SU-DHL-6 (cell line): ENCODE measurements around the gene DNAH12.

Experiments
- H2AFZ ChIP-seq: fragments of 200-600 bp; sonication (generic); 2 replicates; pipeline ENCODE4 v1.6.1; 2014; ENCODE audit warnings: low read depth, mild to moderate bottlenecking, moderate library complexity, mixed read lengths, antibody characterized with exemption, low read length; ENCODE audit not compliant: severe bottlenecking
- H3F3A ChIP-seq: fragments of 200-600 bp; shearing (Covaris generic); 2 replicates; pipeline ENCODE4 v1.6.0; 2016; ENCODE audit warnings: antibody characterized with exemption, mild to moderate bottlenecking; ENCODE audit not compliant: insufficient read depth
- H3K27ac ChIP-seq: fragments of 200-600 bp; sonication (generic); 2 replicates; pipeline ENCODE4 v1.5.1; 2016; ENCODE audit warnings: low read depth, mild to moderate bottlenecking, low read length, moderate library complexity, mixed read lengths
- H3K27me3 ChIP-seq: fragments of 200-600 bp; sonication (generic), shearing (Covaris generic); 2 replicates; pipeline ENCODE4 v1.6.0; 2014; ENCODE audit warnings: mild to moderate bottlenecking, low read length
- H3K36me3 ChIP-seq: fragments of 200-600 bp; sonication (generic); 2 replicates; pipeline ENCODE4 v1.6.1; 2014; ENCODE audit warnings: mild to moderate bottlenecking, low read length, mixed read lengths
- H3K4me2 ChIP-seq: fragments of 300-600, 200-600 bp; shearing (Covaris generic), sonication (generic); 2 replicates; pipeline ENCODE4 v1.6.0; 2014; ENCODE audit warnings: low read length, low read depth, mild to moderate bottlenecking; ENCODE audit not compliant: poor library complexity, severe bottlenecking
- H3K4me3 ChIP-seq: fragments of 200-600 bp; sonication (generic); 2 replicates; pipeline ENCODE4 v1.5.1; 2014; ENCODE audit warnings: antibody characterized with exemption, low read length, mild to moderate bottlenecking, mixed read lengths; ENCODE audit not compliant: insufficient read depth, poor library complexity, severe bottlenecking
- H3K79me2 ChIP-seq: fragments of 200-600 bp; sonication (generic); 2 replicates; pipeline ENCODE4 v1.6.1; 2014; ENCODE audit warnings: mild to moderate bottlenecking, low read length, moderate library complexity; ENCODE audit not compliant: insufficient read depth
- H3K9ac ChIP-seq: fragments of 200-600 bp; sonication (generic); 2 replicates; pipeline ENCODE4 v1.7.0; 2014; ENCODE audit warnings: mild to moderate bottlenecking, low read length
- H3K9me2 ChIP-seq: fragments of 200-600 bp; sonication (generic); replicated peaks from 2 replicates; pipeline ENCODE4 v1.6.1; 2014; ENCODE audit warnings: low read length; ENCODE audit not compliant: insufficient read depth
- H3K9me3 ChIP-seq: fragments of 200-600 bp; sonication (generic); 2 replicates; pipeline ENCODE4 v1.6.1; 2014; ENCODE audit warnings: low read length, mixed read lengths; ENCODE audit not compliant: insufficient read depth
- H4K20me1 ChIP-seq: fragments of 200-600 bp; sonication (generic); 2 replicates; pipeline ENCODE4 v1.6.1; 2014; ENCODE audit warnings: low read depth, mild to moderate bottlenecking, antibody characterized with exemption, low read length, moderate library complexity, mixed read lengths
- CTCF ChIP-seq: fragments of 200-600 bp; sonication (generic); IDR thresholded peaks from one replicate; pipeline ENCODE4 v1.5.1; 2017; ENCODE audit warnings: antibody characterized with exemption, mild to moderate bottlenecking, low read length, moderate library complexity; ENCODE audit not compliant: insufficient read depth, poor library complexity, severe bottlenecking
- EZH2phosphoT487 ChIP-seq: fragments of 200-600 bp; sonication (generic), shearing (Covaris generic); conservative IDR thresholded peaks from 2 replicates; pipeline ENCODE4 v1.6.1; 2018; ENCODE audit warnings: mild to moderate bottlenecking, antibody characterized with exemption, low read length, moderate library complexity, mixed read lengths

The DNAH12 gene

DNA sequence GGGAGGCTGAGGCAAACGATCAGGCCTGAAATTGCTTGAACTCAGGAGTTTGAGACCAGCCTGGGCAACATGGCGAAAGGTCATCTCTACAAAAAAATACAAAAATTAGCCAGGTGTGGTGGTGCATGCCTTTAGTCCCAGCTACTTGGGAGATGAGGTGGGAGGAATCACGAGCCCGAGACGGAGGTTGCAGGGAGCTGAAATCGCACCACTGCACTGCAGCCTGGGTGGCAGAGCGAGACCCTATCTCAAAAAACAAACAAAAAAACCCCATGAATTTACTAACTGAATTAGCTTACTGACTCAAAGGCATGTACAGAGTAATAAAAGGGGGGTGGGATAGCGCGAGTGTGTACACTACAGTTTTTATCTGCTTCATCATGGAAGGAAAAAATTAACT, 33.7 kb upstream of the DNAH12 start:
- H3K36me3 ChIP-seq: peaks cover 23% of the 10 kb centered on the region; the same call in 1 of the 2 replicates
- no peaks in the 10 kb centered on the region for H4K20me1 ChIP-seq

DNA sequence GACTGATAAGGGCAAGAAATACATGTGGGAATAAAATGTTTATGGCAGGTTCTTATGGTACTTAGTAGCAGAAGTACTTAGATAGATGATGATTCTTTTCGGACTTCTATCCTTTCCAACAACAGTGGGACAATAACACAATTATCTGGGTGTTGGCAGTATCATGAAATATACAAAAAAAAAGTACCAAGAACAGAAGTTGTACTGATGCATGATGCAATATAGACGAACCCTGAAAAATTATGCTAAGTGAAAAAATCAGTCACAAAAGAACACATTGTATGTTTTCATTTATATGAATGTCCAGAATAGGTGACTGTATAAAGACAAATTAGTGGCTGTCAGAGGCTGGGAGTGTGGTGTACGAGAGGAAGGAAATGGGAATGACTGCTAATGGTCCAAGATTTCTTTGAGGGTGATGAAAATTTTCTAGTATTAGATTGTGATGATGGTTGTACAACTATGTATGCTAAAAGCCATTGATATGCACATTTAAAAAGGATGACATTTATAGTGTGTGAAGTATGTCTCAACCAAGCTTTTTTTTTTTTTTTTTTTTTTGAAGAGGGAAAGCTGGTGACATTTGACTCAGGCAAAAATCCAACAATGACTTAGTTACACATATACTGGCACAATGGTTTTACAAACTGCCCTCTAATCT, 32.0 kb upstream of the DNAH12 start:
- H3F3A ChIP-seq: peaks cover 24% of the 10 kb centered on the region; the same call in 1 of the 2 replicates
- no peak for TF ChIP-seq EZH2phosphoT487
- TF ChIP-seq CTCF: no peak
- H3K27me3 ChIP-seq: no peaks in the 10 kb centered on the region
- H3K36me3 ChIP-seq: peaks cover 27% of the 10 kb centered on the region; the same call in 1 of the 2 replicates
- H3K9ac ChIP-seq: no peak overlapping the region
- no peak overlapping the region for H3K27ac ChIP-seq
- H4K20me1 ChIP-seq: no peaks in the 10 kb centered on the region
- no peaks in the 10 kb centered on the region for H3K9me2 ChIP-seq
- peaks cover 27% of the 10 kb centered on the region for H3K79me2 ChIP-seq
- H3K4me3 ChIP-seq: no peak overlapping the region
- H2AFZ ChIP-seq: no peak overlapping the region
- no peaks in the 10 kb centered on the region for H3K9me3 ChIP-seq
- H3K4me2 ChIP-seq: no peak overlapping the region

More for the DNA sequence above, 33.7 kb upstream of the DNAH12 start:
- TF ChIP-seq EZH2phosphoT487: no peak
- TF ChIP-seq CTCF: no peak
- Histone ChIP-seq H2AFZ (no peak overlapping the region), H3F3A (peaks cover 20% of the 10 kb centered on the region; the same call in 1 of the 2 replicates), H3K9me3 (no peaks in the 10 kb centered on the region), H3K9ac (no peak overlapping the region), H3K79me2 (peaks cover 28% of the 10 kb centered on the region), H3K27me3 (no peaks in the 10 kb centered on the region), H3K4me2 (no peak overlapping the region), H3K9me2 (no peaks in the 10 kb centered on the region), H3K27ac (no peak overlapping the region), H3K4me3 (no peak overlapping the region)

DNA sequence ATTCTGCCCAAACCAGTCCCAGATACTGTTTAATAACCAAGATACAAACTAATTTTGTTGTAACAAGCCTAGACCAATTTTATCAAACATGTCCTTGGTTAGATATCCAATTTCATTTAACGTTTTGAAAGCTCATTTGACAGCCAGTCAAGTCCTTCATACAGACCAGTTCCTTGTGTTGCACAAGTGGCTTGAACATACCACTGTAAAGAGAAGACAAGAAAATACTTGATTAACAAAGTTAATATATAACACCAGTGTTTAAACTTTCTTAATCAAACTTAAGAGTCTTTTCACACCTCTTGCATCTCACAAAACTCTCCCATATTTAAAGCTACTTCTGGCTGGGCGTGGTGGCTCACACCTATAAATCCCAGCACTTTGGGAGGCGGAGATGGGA, 28.0 kb upstream of the DNAH12 start:
- H3K4me2 ChIP-seq: no peak overlapping the region
- no peaks in the 10 kb centered on the region for H3K9me3 ChIP-seq
- H3K36me3 ChIP-seq: peaks cover 27% of the 10 kb centered on the region; the same call in 1 of the 2 replicates
- H3F3A ChIP-seq: peaks cover 30% of the 10 kb centered on the region; the same call in 1 of the 2 replicates
- H4K20me1 ChIP-seq: no peaks in the 10 kb centered on the region
- TF ChIP-seq CTCF (no peak), EZH2phosphoT487 (no peak)
- H3K27ac ChIP-seq: no peak overlapping the region
- H3K79me2 ChIP-seq: peaks cover 10% of the 10 kb centered on the region; the same call in 1 of the 2 replicates
- H3K9ac ChIP-seq: no peak overlapping the region
- H3K4me3 ChIP-seq: no peak overlapping the region
- H3K27me3 ChIP-seq: no peaks in the 10 kb centered on the region
- no peaks in the 10 kb centered on the region for H3K9me2 ChIP-seq
- no peak overlapping the region for H2AFZ ChIP-seq
